Kidney (tissue), 14 donors: ENCODE results near the gene FLYWCH1. TPM values are rescaled to one million over a fixed set of nuclear protein-coding genes. Genes with fewer than 3 reads are reported as not detected.
A peak's percentile ranks its signal among the peaks of the same experiment; 100 is the strongest.

Experiments used
- DNase-seq, 5 donors: peaks; one replicate each; pipeline ENCODE4 v3.0.0-alpha.2; 2013 to 2020
- FAIRE-seq: peaks from 2 replicates; lab custom pipeline; 2012; peaks lifted over from hg19 to GRCh38; lab: Jason Lieb, UNC
- H3K27ac ChIP-seq, 2 donors: one replicate each; pipeline ENCODE4 v1.7.0; 2013; ENCODE audit warnings: low read depth in 2 of 2, low read length in 2 of 2, inconsistent platforms in 1 of 2
- H3K27me3 ChIP-seq: one replicate; pipeline ENCODE4 v1.7.1; 2013; ENCODE audit warnings: low read length, inconsistent platforms; ENCODE audit not compliant: control insufficient read depth, insufficient read depth
- H3K36me3 ChIP-seq, 3 donors: one replicate each; pipeline versions ENCODE4 v1.7.0 to v1.7.1; 2013; ENCODE audit warnings: low read length in 3 of 3, control low read depth in 1 of 3, inconsistent platforms in 1 of 3; ENCODE audit not compliant: insufficient read depth in 3 of 3, control insufficient read depth in 2 of 3
- H3K4me1 ChIP-seq, 3 donors: one replicate each; pipeline versions ENCODE4 v1.7.0 to v1.7.1; 2013; ENCODE audit warnings: low read length in 3 of 3, inconsistent platforms in 1 of 3, low read depth in 1 of 3; ENCODE audit not compliant: control insufficient read depth in 2 of 3, insufficient read depth in 2 of 3
- H3K4me3 ChIP-seq, 3 donors: one replicate each; pipeline versions ENCODE4 v1.7.0 to v1.8.1; 2013; ENCODE audit warnings: low read length in 3 of 3, control low read depth in 1 of 3, inconsistent platforms in 1 of 3
- H3K9ac ChIP-seq, 3 donors: one replicate each; pipeline versions ENCODE4 v1.7.0 to v1.7.1; 2013; ENCODE audit warnings: low read length in 3 of 3, control low read depth in 1 of 3, inconsistent platforms in 1 of 3
- H3K9me3 ChIP-seq, 3 donors: one replicate each; pipeline versions ENCODE4 v1.7.0 to v1.7.1; 2013; ENCODE audit warnings: low read length in 3 of 3, control low read depth in 1 of 3, inconsistent platforms in 1 of 3; ENCODE audit not compliant: control insufficient read depth in 2 of 3, insufficient read depth in 1 of 3
- CTCF ChIP-seq: IDR thresholded peaks from 3 replicates; pipeline ENCODE4 v1.5.1; 2012; ENCODE audit warnings: mild to moderate bottlenecking, moderate library complexity, borderline replicate concordance; ENCODE audit not compliant: insufficient read depth; ENCODE audit errors: extremely low read depth
- intact Hi-C: fragments of 100-400 bp; cut with DNase I; formaldehyde crosslinking; loops from one replicate; pipeline ENCODE4 v1.11.1; 2022
- polyA plus RNA-seq: library from polyadenylated mRNA; stranded (reverse); fragments of 350-450 nt; fragmentation: Illumina TruSeq; extraction: RNeasy Lipid Tissue Mini Kit (QIAGEN cat#74804); gene quantifications from one replicate; pipeline ENCODE4 v1.2.3, GENCODE V29; 2014; ENCODE audit warnings: low read depth, low replicate concordance; ENCODE audit not compliant: insufficient read depth
- total RNA-seq: library from RNA; stranded (reverse); fragmentation: NEBNext Ultra II Directional; extraction: Animal tissue kit (Norgen Biotek cat#: 25700); gene quantifications from one replicate; pipeline ENCODE4 v1.2.1, GENCODE V29; 2021
- donor health status: control.
- donor health status: control.
- donor health status: control.
- donor health status: control.
- donor health status: control.
- donor health status: DM: yes; HTN: yes; CAD: no.
- donor health status: Normal renal cell carcinoma (clear cell type).

The FLYWCH1 gene
- total and polyA plus RNA-seq, 2 donors from 2014 or later, result 24.5 to 36.8 TPM

GRCh38 chr16:2896480-2897010, 15.2 kb upstream of the FLYWCH1 start:
- peaks cover 0 to 3% (median 3%) of the 10 kb centered on the region in 3 donors for H3K36me3 ChIP-seq
- intact Hi-C loops, result no loop called here
- FAIRE-seq, result no peak

DNA sequence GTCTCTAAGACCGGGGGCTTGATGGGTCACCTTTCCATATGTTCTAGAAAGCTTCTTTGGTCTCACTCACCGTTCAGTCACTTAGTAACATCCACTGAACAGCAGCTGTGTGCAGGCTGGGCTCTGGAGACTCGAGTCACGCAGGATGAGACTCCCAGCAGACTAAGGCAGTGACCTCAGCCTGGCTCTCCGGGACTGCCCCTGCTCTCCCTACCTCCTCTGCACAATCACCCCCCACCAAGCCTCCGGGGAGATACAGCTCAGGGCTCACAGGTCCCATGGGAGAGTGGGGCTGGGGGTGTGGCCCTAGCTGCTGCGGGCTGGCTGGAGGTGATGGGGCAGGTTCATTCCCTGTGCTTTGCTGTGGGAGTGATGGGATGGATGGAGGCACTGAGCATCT, 14.6 kb upstream of the FLYWCH1 start:
- Histone ChIP-seq H3K4me1 (no peaks in the 10 kb centered on the region), H3K27me3 (no peaks in the 10 kb centered on the region), H3K36me3 (peaks cover 0 to 3% (median 3%) of the 10 kb centered on the region in 3 donors), H3K9me3 (no peaks in the 10 kb centered on the region), H3K9ac (no peak overlapping the region), H3K4me3 (no peak overlapping the region), H3K27ac (no peak overlapping the region)
- FAIRE-seq, result no peak
- intact Hi-C loops, result no loop called here
- TF ChIP-seq CTCF, result no peak
- peak in 1 of 5 donors; percentile 69 for DNase-seq

More at GRCh38 chr16:2896480-2897010, 15.2 kb upstream of the FLYWCH1 start:
- H3K4me3 ChIP-seq, result no peak overlapping the region
- peak in 1 of 5 donors; percentile 75 for DNase-seq
- no peak overlapping the region for H3K27ac ChIP-seq
- no peaks in the 10 kb centered on the region for H3K4me1 ChIP-seq
- H3K9me3 ChIP-seq, result no peaks in the 10 kb centered on the region
- no peak for TF ChIP-seq CTCF
- no peak overlapping the region for H3K9ac ChIP-seq
- no peaks in the 10 kb centered on the region for H3K27me3 ChIP-seq

- no peaks in the 10 kb centered on the region for H3K27me3 ChIP-seq
- no peak overlapping the region for H3K4me3 ChIP-seq
- no peak overlapping the region for H3K9ac ChIP-seq
- peaks cover 0 to 3% (median 3%) of the 10 kb centered on the region in 3 donors for H3K36me3 ChIP-seq
- H3K27ac ChIP-seq, result no peak overlapping the region
- FAIRE-seq (no peak), DNase-seq (peak in 4 of 5 donors; percentile 36 to 43 (median 40))
- peaks cover 3 to 4% (median 3%) of the 10 kb centered on the region in 3 donors for H3K4me1 ChIP-seq
- no peaks in the 10 kb centered on the region for H3K9me3 ChIP-seq
- TF ChIP-seq CTCF, result no peak
- intact Hi-C loops, result no loop called here
Measured at GRCh38 chr16:2898831-2899563, 12.7 kb upstream of the FLYWCH1 start.
